Measurements from ENCODE around the gene HDAC7. TPM values are rescaled to one million over a fixed set of nuclear protein-coding genes. Genes with fewer than 3 reads are reported as not detected.

HDAC7 gene
- polyA plus RNA-seq, 1 experiment: 67.0 TPM

DNA sequence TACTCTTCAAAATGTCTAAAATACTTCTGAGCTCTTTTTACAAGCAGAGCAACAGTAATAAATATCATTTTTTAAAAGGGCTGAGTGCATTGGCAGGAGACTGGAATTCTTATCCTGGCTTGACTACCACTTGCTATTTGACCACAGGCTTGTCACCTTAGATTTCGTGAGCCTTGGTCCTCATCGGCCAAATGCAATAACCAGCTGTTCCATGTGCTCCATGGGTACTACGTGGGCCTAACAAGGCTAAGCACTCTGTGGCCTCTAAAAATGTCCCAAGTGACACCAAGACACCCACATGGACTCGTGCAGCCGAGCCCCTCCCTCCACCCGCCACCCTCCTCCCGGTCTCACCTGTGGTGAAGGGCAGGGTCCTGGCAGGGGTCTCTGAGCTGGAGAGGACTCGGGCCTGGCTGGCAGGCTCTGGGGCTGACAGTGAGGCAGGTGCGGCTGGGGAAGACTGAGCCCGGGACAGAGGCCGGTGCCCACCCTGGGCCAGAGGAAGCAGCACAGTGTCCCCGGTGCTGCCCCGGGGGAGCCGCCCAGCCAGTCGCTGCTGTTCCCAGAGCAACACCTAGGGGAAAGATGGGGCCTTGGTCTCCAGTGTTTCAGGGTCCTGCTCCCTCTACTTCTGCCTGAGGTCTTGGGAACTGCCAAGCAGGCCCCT is 26.6 kb downstream of the HDAC7 start:
- CTCF ChIA-PET: interaction anchor here (0.7 to 7.1 kb wide), 5 partner anchors 9 to 157 kb away, joined by 3 to 49 read pairs (median 3); no protein-coding TSS in a partner anchor
- H3K27me3 ChIP-seq (ENCODE audit: control insufficient read depth, insufficient read depth, low read length): no peaks in the 10 kb centered on the region
- H3K4me3 ChIP-seq (ENCODE audit: low read depth, low read length): no peak overlapping the region
- H3K36me3 ChIP-seq (ENCODE audit: control insufficient read depth, insufficient read depth, low read length): peaks cover 78% of the 10 kb centered on the region
- DNase-seq (ENCODE audit: low read depth): no peak
- POLR2A ChIA-PET: interaction anchor here (0.5 kb wide), 1 partner anchor 28 kb away, joined by 6 read pairs; no protein-coding TSS in a partner anchor
- TF ChIP-seq, protein P1, sequence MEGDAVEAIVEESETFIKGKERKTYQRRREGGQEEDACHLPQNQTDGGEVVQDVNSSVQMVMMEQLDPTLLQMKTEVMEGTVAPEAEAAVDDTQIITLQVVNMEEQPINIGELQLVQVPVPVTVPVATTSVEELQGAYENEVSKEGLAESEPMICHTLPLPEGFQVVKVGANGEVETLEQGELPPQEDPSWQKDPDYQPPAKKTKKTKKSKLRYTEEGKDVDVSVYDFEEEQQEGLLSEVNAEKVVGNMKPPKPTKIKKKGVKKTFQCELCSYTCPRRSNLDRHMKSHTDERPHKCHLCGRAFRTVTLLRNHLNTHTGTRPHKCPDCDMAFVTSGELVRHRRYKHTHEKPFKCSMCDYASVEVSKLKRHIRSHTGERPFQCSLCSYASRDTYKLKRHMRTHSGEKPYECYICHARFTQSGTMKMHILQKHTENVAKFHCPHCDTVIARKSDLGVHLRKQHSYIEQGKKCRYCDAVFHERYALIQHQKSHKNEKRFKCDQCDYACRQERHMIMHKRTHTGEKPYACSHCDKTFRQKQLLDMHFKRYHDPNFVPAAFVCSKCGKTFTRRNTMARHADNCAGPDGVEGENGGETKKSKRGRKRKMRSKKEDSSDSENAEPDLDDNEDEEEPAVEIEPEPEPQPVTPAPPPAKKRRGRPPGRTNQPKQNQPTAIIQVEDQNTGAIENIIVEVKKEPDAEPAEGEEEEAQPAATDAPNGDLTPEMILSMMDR (IDR thresholded peaks at IDR 0.05; ENCODE audit: insufficient read depth, low read depth, low read length): no peak

DNA sequence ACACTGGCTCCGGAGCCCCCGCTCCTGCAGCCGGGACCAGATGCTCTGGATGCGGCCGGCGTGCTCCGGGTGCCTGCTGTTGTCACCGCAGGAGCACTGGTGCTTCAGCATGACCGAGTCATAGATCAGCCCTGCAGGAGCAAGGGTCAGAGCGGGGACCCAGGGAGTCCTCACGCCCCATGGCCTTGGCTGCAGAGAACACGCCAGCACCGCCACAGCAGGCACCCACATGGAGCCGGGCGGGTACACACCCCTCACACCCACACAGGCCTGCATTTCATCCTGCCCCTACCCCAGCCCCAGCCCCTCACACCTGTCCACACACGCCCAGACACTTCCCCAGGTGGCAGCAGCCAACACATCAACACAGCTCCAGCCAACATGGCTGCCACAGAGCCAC is 27.8 kb downstream of the HDAC7 start:
- Histone ChIP-seq H3K27me3 (ENCODE audit: control insufficient read depth, insufficient read depth, low read length) (no peaks in the 10 kb centered on the region), H3K36me3 (ENCODE audit: control insufficient read depth, insufficient read depth, low read length) (peaks cover 79% of the 10 kb centered on the region), H3K4me3 (ENCODE audit: low read depth, low read length) (no peak overlapping the region)
- ChIA-PET POLR2A (no interaction called here), CTCF (interaction anchor here (0.8 to 7.4 kb wide), 5 partner anchors 12 to 50 kb away, joined by 3 to 59 read pairs (median 6); no protein-coding TSS in a partner anchor)
- no peak for DNase-seq (ENCODE audit: low read depth)
- TF ChIP-seq, protein P1 (IDR thresholded peaks at IDR 0.05; ENCODE audit: insufficient read depth, low read depth, low read length): no peak

DNA sequence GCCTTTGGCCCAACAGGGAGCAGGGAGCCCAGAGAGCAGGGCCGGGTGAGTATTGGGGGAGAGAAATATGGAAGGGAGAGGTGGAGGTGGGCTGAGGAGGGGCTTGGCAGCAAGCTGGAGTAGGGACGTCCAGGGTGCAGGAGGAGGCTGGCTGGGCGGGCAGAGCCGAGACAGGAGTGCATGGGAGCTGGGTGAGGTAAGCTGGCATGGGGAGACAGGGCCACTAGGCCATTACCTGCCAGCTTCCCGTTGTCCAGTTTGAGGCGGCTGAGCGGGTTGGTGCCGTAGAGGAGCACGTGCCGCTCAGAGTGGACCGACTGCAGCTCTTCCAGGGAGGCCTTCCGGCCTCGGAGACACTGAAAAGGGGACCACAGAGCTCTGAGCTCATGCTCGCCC is 28.4 kb downstream of the HDAC7 start:
- H3K36me3 ChIP-seq (ENCODE audit: control insufficient read depth, insufficient read depth, low read length): peaks cover 81% of the 10 kb centered on the region
- CTCF ChIA-PET: interaction anchor here (0.8 to 7.4 kb wide), 3 partner anchors 11 to 49 kb away, joined by 3 to 59 read pairs (median 49); no protein-coding TSS in a partner anchor

DNA sequence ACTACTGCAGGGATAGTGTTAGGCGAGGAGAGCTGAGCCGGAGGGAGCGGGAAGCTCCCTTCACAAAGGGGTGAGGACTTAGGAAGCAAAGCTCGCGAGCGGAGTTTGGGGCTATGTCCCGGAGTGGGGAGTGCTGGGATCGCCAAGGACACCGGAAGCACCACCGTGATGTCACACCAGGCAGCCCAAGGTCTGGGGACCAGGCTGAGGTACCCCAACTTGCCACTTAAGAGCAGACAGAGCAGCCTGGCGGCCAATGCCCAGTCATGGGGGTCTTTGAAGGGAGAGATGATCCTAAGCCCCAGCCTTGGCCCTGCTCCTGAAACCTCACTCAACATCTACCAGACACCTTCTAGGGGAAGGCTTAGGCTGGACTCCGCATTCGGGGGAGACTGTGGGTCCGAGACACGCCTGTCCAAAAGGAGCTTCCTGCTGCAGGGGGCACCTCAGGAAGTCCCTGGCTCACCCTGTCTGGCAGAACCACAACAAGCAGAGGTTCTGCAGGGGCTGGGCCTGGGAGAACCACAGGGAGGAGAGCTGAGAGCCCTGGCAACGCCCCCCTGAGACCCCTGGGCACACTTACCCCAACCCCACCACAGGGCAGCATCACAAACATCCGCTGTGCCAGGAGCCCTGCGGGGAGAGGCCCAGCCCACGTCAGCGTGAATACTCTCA is 28.9 kb downstream of the HDAC7 start:
- ChIA-PET POLR2A (no interaction called here), CTCF (interaction anchor here (0.8 to 7.4 kb wide), 5 partner anchors 11 to 48 kb away, joined by 3 to 59 read pairs (median 8); no protein-coding TSS in a partner anchor)
- H3K27me3 ChIP-seq (ENCODE audit: control insufficient read depth, insufficient read depth, low read length): no peaks in the 10 kb centered on the region
- H3K36me3 ChIP-seq (ENCODE audit: control insufficient read depth, insufficient read depth, low read length): peaks cover 83% of the 10 kb centered on the region
- DNase-seq (ENCODE audit: low read depth): no peak
- TF ChIP-seq, protein P1 (IDR thresholded peaks at IDR 0.05; ENCODE audit: insufficient read depth, low read depth, low read length): no peak
- H3K4me3 ChIP-seq (ENCODE audit: low read depth, low read length): no peak overlapping the region

More for the DNA sequence above, 28.4 kb downstream of the HDAC7 start:
- TF ChIP-seq, protein P1 (IDR thresholded peaks at IDR 0.05; ENCODE audit: insufficient read depth, low read depth, low read length): no peak
- Histone ChIP-seq H3K4me3 (ENCODE audit: low read depth, low read length) (no peak overlapping the region), H3K27me3 (ENCODE audit: control insufficient read depth, insufficient read depth, low read length) (no peaks in the 10 kb centered on the region)
- DNase-seq (ENCODE audit: low read depth): no peak
- POLR2A ChIA-PET: no interaction called here
